Measurements from ENCODE around the gene TMF1.

The TMF1 gene

DNA sequence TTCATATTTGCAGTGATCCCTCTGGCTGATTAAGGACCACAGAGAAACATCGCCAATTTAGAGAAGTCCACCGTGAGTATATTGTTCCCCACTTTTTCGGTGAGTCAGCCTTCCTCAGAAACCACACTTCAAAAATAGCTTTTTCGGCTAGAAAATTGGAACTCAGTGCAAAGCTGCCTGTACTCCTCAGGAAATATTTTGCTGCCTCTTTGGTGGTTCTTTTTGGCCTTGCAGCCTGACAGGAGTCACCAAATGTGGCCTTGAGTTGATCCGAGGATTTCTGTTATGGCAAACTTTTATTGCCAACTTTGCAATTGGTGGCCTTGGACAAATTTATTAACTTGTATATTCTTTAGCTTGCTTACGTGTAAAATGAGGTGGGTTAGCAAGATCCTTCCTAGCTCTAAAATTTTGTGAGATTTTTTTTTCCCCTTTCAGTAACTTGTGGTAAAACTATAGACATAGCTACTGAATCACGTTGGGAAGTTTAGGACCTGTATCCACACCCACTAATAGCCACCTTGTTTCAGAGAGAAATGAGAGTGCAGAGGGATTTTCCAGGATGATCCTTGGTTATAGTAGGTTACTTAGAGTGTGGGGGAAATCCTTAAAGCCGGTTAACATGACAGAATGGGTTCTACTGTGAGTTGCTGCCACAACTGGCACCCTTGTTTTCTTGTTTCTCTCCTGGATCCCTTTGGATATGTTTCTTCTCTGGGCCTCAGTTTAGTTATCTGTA is 42.5 kb upstream of the TMF1 start:
- TF ChIP-seq LEF1 (IDR thresholded peaks at IDR 0.05; ENCODE audit: borderline replicate concordance), result no peak
- no peak for DNase-seq (ENCODE audit: extremely low spot score)
- ChIA-PET CTCF (no interaction called here), POLR2A (no interaction called here)

DNA sequence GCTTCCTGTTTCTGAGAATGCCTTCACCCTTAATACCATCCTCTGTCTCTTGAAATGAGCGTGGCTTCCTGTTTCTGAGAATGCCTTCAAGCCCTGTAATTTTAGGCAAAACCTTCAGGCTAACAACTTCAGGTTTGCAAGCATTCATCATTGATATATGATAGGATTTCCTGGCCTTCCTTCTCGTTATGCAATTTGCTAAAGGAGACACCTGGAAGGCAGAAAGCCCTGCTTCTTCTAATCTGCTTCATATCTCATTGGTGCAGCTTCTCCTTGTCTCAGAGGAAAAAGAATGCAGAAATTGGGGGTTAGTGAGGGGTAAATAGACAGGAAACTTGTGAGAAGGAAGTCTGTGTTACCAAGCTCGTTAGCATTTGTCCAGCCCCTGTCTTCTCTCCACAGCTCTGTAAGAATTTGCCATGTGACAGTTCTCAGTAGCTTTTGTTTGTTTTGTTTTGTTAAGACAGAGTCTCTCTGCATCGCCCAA is 39.9 kb upstream of the TMF1 start:
- TF ChIP-seq BHLHE40 (IDR thresholded peaks at IDR 0.05; ENCODE audit: borderline replicate concordance) (no peak), NFRKB (IDR thresholded peaks at IDR 0.05) (no peak), SP1 (IDR thresholded peaks at IDR 0.05) (no peak), LEF1 (IDR thresholded peaks at IDR 0.05; ENCODE audit: borderline replicate concordance) (no peak), FOXK2 (IDR thresholded peaks at IDR 0.05) (no peak), ARNT (IDR thresholded peaks at IDR 0.05) (no peak), FOXM1 (IDR thresholded peaks at IDR 0.05; ENCODE audit: borderline replicate concordance) (no peak), L3MBTL2 (conservative IDR thresholded peaks at IDR 0.05) (no peak), CTBP1 (IDR thresholded peaks at IDR 0.05; ENCODE audit: borderline replicate concordance) (no peak), ZNF384 (IDR thresholded peaks at IDR 0.05) (no peak), FOXA1 (IDR thresholded peaks at IDR 0.05) (no peak), ELF4 (IDR thresholded peaks at IDR 0.05) (no peak), SUZ12 (IDR thresholded peaks at IDR 0.05) (no peak), HDGF (IDR thresholded peaks at IDR 0.05; ENCODE audit: borderline replicate concordance) (no peak), TARDBP (IDR thresholded peaks at IDR 0.05) (no peak)
- TF ChIP-seq, protein P1, sequence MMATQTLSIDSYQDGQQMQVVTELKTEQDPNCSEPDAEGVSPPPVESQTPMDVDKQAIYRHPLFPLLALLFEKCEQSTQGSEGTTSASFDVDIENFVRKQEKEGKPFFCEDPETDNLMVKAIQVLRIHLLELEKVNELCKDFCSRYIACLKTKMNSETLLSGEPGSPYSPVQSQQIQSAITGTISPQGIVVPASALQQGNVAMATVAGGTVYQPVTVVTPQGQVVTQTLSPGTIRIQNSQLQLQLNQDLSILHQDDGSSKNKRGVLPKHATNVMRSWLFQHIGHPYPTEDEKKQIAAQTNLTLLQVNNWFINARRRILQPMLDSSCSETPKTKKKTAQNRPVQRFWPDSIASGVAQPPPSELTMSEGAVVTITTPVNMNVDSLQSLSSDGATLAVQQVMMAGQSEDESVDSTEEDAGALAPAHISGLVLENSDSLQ (IDR thresholded peaks at IDR 0.05), result no peak
- ChIA-PET POLR2A (no interaction called here), CTCF (interaction anchor here (0.7 kb wide), 1 partner anchor 182 kb away, joined by 5 read pairs; no protein-coding TSS in a partner anchor)
- no peak for DNase-seq (ENCODE audit: extremely low spot score)

DNA sequence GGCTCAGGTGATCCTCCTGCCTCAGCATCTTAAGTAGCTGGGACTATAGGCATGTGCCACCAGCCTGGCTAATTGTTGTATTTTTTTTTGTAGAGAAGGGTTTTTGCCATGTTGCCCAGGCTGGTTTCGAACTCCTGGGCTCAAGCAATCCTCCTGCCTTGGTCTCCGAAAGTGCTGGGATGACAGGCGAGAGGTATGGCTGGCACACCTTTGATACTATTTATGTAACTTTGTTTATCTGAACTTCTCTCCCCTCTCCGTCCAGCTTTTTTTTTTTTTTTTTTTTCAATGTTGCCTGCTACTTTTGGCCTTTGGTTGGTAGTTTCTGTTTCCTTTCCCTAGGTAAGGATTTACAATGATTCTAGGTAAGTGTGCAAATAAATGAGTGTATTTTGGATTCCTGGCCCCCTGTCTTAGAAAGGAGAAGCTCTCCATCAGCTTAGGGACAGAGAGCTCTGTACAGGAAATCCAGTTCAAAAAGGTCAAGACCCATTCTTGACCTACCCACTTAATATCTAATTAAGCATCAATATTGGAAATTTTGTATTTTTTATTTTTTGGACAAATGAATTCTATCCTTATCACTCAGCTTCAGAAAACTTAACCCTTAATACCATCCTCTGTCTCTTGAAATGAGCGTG is 39.4 kb upstream of the TMF1 start:
- no peak for DNase-seq (ENCODE audit: extremely low spot score)
- TF ChIP-seq NFRKB (IDR thresholded peaks at IDR 0.05) (no peak), LEF1 (IDR thresholded peaks at IDR 0.05; ENCODE audit: borderline replicate concordance) (no peak), SP1 (IDR thresholded peaks at IDR 0.05) (no peak), ARNT (IDR thresholded peaks at IDR 0.05) (no peak)
- TF ChIP-seq, protein P1 (IDR thresholded peaks at IDR 0.05), result no peak
- CTCF ChIA-PET, result interaction anchor here (0.7 kb wide), 1 partner anchor 183 kb away, joined by 5 read pairs; no protein-coding TSS in a partner anchor
- POLR2A ChIA-PET, result no interaction called here

DNA sequence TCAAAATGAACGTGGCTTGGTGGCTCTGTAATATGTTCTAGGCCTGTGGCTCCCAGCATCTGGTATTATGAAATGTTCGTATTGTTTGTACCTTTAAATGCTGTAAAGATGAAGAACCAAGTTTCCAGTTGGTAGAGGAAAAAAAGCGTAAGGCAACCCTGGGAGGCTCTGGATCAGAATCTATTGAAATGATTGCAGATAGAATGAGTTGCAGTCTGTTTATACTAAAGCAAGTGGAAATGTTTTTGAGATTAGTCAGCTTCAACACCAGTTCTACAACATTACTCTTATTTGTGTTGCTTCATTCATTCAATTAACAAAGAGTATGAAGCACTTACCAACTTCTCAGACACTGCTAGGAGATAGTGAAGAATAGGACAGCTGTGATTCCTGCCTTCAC is 37.9 kb upstream of the TMF1 start:
- TF ChIP-seq LEF1 (IDR thresholded peaks at IDR 0.05; ENCODE audit: borderline replicate concordance) (no peak), FOXM1 (IDR thresholded peaks at IDR 0.05; ENCODE audit: borderline replicate concordance) (no peak), ELF4 (IDR thresholded peaks at IDR 0.05) (no peak)
- TF ChIP-seq, protein P1 (IDR thresholded peaks at IDR 0.05), result no peak
- DNase-seq (ENCODE audit: extremely low spot score), result no peak
- CTCF ChIA-PET, result interaction anchor here (1.0 kb wide), 1 partner anchor 30 kb away, joined by 3 read pairs; no protein-coding TSS in a partner anchor
- POLR2A ChIA-PET, result no interaction called here

DNA sequence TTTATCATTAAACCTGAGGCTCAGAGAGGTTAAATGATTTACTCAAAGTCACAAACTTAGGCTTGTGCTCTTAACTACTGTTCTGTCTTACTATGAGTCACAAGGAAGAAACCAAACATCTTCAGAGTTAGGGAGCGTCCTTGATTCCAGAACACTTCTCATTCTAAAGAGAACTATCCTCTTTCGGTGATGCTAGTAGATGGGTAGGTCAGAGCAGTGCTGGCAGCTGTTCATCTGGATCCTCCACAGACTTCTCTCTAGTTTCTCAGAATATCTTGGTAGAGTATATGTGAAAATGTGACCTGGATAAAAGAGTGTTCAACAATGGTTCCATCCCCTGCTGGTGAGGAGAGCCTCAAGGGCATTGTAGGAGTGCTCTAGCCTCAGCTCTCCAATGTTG is 35.9 kb upstream of the TMF1 start:
- no peak for TF ChIP-seq FOXA1 (IDR thresholded peaks at IDR 0.05)
- TF ChIP-seq ARNT (IDR thresholded peaks at IDR 0.05), result no peak
- no peak for TF ChIP-seq SUZ12 (IDR thresholded peaks at IDR 0.05)
- no peak for TF ChIP-seq BHLHE40 (IDR thresholded peaks at IDR 0.05; ENCODE audit: borderline replicate concordance)
- TF ChIP-seq, protein P1 (IDR thresholded peaks at IDR 0.05), result no peak
- TF ChIP-seq ZNF384 (IDR thresholded peaks at IDR 0.05), result no peak
- TF ChIP-seq ELF4 (IDR thresholded peaks at IDR 0.05), result no peak
- ChIA-PET CTCF (interaction anchor here (0.7 kb wide), 1 partner anchor 216 kb away, joined by 5 read pairs; no protein-coding TSS in a partner anchor), POLR2A (interaction anchor here (0.5 kb wide), 1 partner anchor 18 kb away, joined by 3 read pairs; no protein-coding TSS in a partner anchor)
- DNase-seq (ENCODE audit: extremely low spot score), result no peak

Measured in HEK293T (cell line).